Stimulated activated CD4-positive, alpha-beta T cell treated with anti-CD3 and anti-CD28 coated beads, Interleukin-15, amount 100 ng/mL, for 48 hours (primary cell): Measurements from ENCODE around the gene POLR2C.

Experiments
- DNase-seq, 2 donors: peaks; one replicate each; pipeline ENCODE4 v3.0.0-alpha.2; 2020; ENCODE audit warnings: low read depth in 2 of 2

The POLR2C gene

GRCh38 chr16:57504001-57504400 lies 41.5 kb downstream of the POLR2C start:
- DNase-seq = no peak

- no peak for DNase-seq
Observed at GRCh38 chr16:57504491-57504890, 42.0 kb downstream of the POLR2C start.

- DNase-seq = no peak
Observed at GRCh38 chr16:57505169-57505568, 42.7 kb downstream of the POLR2C start.

GRCh38 chr16:57507136-57508034 lies 44.9 kb downstream of the POLR2C start:
- DNase-seq = no peak

- no peak for DNase-seq
Observed at GRCh38 chr16:57508035-57508425, 45.6 kb downstream of the POLR2C start.

GRCh38 chr16:57509231-57509923 lies 46.9 kb downstream of the POLR2C start:
- no peak for DNase-seq

- DNase-seq = no peak
Observed at GRCh38 chr16:57510016-57510871, 47.8 kb downstream of the POLR2C start.

- no peak for DNase-seq
Observed at GRCh38 chr16:57512296-57513001, 50.0 kb downstream of the POLR2C start.

- no peak for DNase-seq
Observed at GRCh38 chr16:57513371-57514102, 51.1 kb downstream of the POLR2C start.

- DNase-seq = no peak
Observed at GRCh38 chr16:57514371-57514770, 51.9 kb downstream of the POLR2C start.

GRCh38 chr16:57514791-57515600 lies 52.5 kb downstream of the POLR2C start:
- DNase-seq = no peak

GRCh38 chr16:57516176-57516725 lies 53.8 kb downstream of the POLR2C start:
- DNase-seq = no peak

- no peak for DNase-seq
Observed at GRCh38 chr16:57516773-57517172, 54.3 kb downstream of the POLR2C start.

- DNase-seq = no peak
Observed at GRCh38 chr16:57517397-57518367, 55.2 kb downstream of the POLR2C start.

- DNase-seq = no peak
Observed at GRCh38 chr16:57518520-57518919, 56.0 kb downstream of the POLR2C start.

- DNase-seq = no peak
Observed at GRCh38 chr16:57518922-57519321, 56.4 kb downstream of the POLR2C start.

- peak; percentile 55 to 80 for DNase-seq
Observed at GRCh38 chr16:57519796-57520360, 57.4 kb downstream of the POLR2C start.
